MM.1S (cell line): ENCODE measurements around the gene TMEM208.

ENCODE experiments used
- DNase-seq: peaks from one replicate; pipeline ENCODE4 v3.0.0-alpha.2; 2015
- H2AFZ ChIP-seq: fragments of 300-600 bp; sonication (generic); 2 replicates; pipeline ENCODE4 v1.6.0; 2016; ENCODE audit warnings: antibody characterized with exemption, low read length
- H3F3A ChIP-seq: fragments of 300-600 bp; sonication (generic); 2 replicates; pipeline ENCODE4 v1.6.1; 2016; ENCODE audit warnings: mild to moderate bottlenecking, antibody characterized with exemption, low read length, moderate library complexity, mixed read lengths; ENCODE audit not compliant: insufficient read depth
- H3K27ac ChIP-seq: fragments of 300-600 bp; sonication (generic); 2 replicates; pipeline ENCODE4 v1.5.1; 2016; ENCODE audit warnings: mild to moderate bottlenecking, low read length
- H3K27me3 ChIP-seq: fragments of 300-600 bp; sonication (generic); replicated peaks from 2 replicates; pipeline ENCODE4 v1.6.0; 2016; ENCODE audit warnings: low read length; ENCODE audit not compliant: insufficient read depth
- H3K36me3 ChIP-seq: fragments of 300-600 bp; sonication (generic); replicated peaks from 2 replicates; pipeline ENCODE4 v1.6.1; 2016; ENCODE audit warnings: mild to moderate bottlenecking, low read length, mixed read lengths; ENCODE audit not compliant: insufficient read depth
- H3K4me1 ChIP-seq: fragments of 300-600 bp; sonication (generic); 2 replicates; pipeline ENCODE4 v1.6.1; 2016; ENCODE audit warnings: low read length, mixed read lengths
- H3K4me2 ChIP-seq: fragments of 300-600 bp; sonication (generic); 2 replicates; pipeline ENCODE4 v1.6.0; 2016; ENCODE audit warnings: low read depth, low read length
- H3K4me3 ChIP-seq: fragments of 300-600 bp; sonication (generic); 2 replicates; pipeline ENCODE4 v1.5.1; 2016; ENCODE audit warnings: low read length, mixed read lengths
- H3K79me2 ChIP-seq: fragments of 300-600 bp; sonication (generic); 2 replicates; pipeline ENCODE4 v1.6.1; 2016; ENCODE audit warnings: mixed run types, low read length, mixed read lengths
- H3K9ac ChIP-seq: fragments of 300-600 bp; sonication (generic); 2 replicates; pipeline ENCODE4 v1.6.1; 2016; ENCODE audit warnings: low read length, mixed read lengths
- H3K9me2 ChIP-seq: fragments of 300-600 bp; sonication (generic); replicated peaks from 2 replicates; pipeline ENCODE4 v1.6.1; 2016; ENCODE audit warnings: mild to moderate bottlenecking, low read length, mixed read lengths; ENCODE audit not compliant: insufficient read depth
- H3K9me3 ChIP-seq: fragments of 300-600 bp; sonication (generic); replicated peaks from 2 replicates; pipeline ENCODE4 v1.6.1; 2016; ENCODE audit warnings: mild to moderate bottlenecking, low read length, mixed read lengths; ENCODE audit not compliant: insufficient read depth
- H4K20me1 ChIP-seq: fragments of 300-600 bp; sonication (generic); 2 replicates; pipeline ENCODE4 v1.6.1; 2016; ENCODE audit warnings: mild to moderate bottlenecking, low read length, moderate library complexity, mixed read lengths; ENCODE audit not compliant: insufficient read depth
- CTCF ChIP-seq: fragments of 300-600 bp; sonication (generic); IDR thresholded peaks from 2 replicates; pipeline ENCODE4 v1.5.1; 2016; ENCODE audit warnings: antibody characterized with exemption, low read length, mixed read lengths
- EZH2 ChIP-seq: fragments of 300-600 bp; sonication (generic); optimal IDR thresholded peaks from 2 replicates; pipeline ENCODE3; 2017; ENCODE audit warnings: low read depth, mild to moderate bottlenecking, antibody characterized with exemption, low read length, mixed read lengths
- EZH2phosphoT487 ChIP-seq: fragments of 300-600 bp; sonication (generic); IDR thresholded peaks from 2 replicates; pipeline ENCODE4 v1.6.1; 2018; ENCODE audit warnings: antibody characterized with exemption, low read length

The TMEM208 gene

GRCh38 chr16:67215706-67216105 is 11.2 kb upstream of the TMEM208 start:
- TF ChIP-seq EZH2 (no peak), EZH2phosphoT487 (no peak), CTCF (no peak)
- H3K79me2 ChIP-seq = no peaks in the 10 kb centered on the region
- no peak overlapping the region for H3K9ac ChIP-seq
- no peak overlapping the region for H3K4me2 ChIP-seq
- H3K9me3 ChIP-seq = no peaks in the 10 kb centered on the region
- no peak for DNase-seq
- no peaks in the 10 kb centered on the region for H3F3A ChIP-seq
- no peak overlapping the region for H2AFZ ChIP-seq
- H3K27ac ChIP-seq = no peak overlapping the region
- no peaks in the 10 kb centered on the region for H3K36me3 ChIP-seq
- H4K20me1 ChIP-seq = no peaks in the 10 kb centered on the region
- H3K9me2 ChIP-seq = no peaks in the 10 kb centered on the region
- H3K4me1 ChIP-seq = no peaks in the 10 kb centered on the region
- no peaks in the 10 kb centered on the region; the same call in 1 of the 2 replicates for H3K27me3 ChIP-seq
- H3K4me3 ChIP-seq = no peak overlapping the region

GRCh38 chr16:67216612-67217490 is 10.1 kb upstream of the TMEM208 start:
- H3K27ac ChIP-seq = no peak overlapping the region
- H3K27me3 ChIP-seq = no peaks in the 10 kb centered on the region; the same call in 1 of the 2 replicates
- H3K4me1 ChIP-seq = no peaks in the 10 kb centered on the region
- no peaks in the 10 kb centered on the region for H3K79me2 ChIP-seq
- no peaks in the 10 kb centered on the region; the same call in 1 of the 2 replicates for H3K36me3 ChIP-seq
- H2AFZ ChIP-seq = no peak overlapping the region
- no peaks in the 10 kb centered on the region for H3F3A ChIP-seq
- H3K9me3 ChIP-seq = no peaks in the 10 kb centered on the region
- no peak overlapping the region for H3K4me2 ChIP-seq
- DNase-seq = no peak
- no peak overlapping the region for H3K4me3 ChIP-seq
- no peaks in the 10 kb centered on the region for H3K9me2 ChIP-seq
- no peaks in the 10 kb centered on the region for H4K20me1 ChIP-seq
- TF ChIP-seq CTCF (no peak), EZH2 (no peak), EZH2phosphoT487 (no peak)
- H3K9ac ChIP-seq = no peak overlapping the region

GRCh38 chr16:67223992-67224391 is 2.9 kb upstream of the TMEM208 start:
- Histone ChIP-seq H3K9me3 (no peaks in the 10 kb centered on the region), H3K27me3 (no peaks in the 10 kb centered on the region), H3K4me2 (no peak overlapping the region), H3K9ac (no peak overlapping the region), H3K79me2 (peaks cover 21% of the 10 kb centered on the region), H3K9me2 (no peaks in the 10 kb centered on the region), H2AFZ (no peak overlapping the region), H3K36me3 (no peaks in the 10 kb centered on the region; the same call in 1 of the 2 replicates), H3F3A (no peaks in the 10 kb centered on the region), H3K27ac (no peak overlapping the region), H3K4me3 (no peak overlapping the region), H4K20me1 (no peaks in the 10 kb centered on the region), H3K4me1 (peaks cover 12% of the 10 kb centered on the region)
- TF ChIP-seq CTCF (no peak), EZH2phosphoT487 (no peak), EZH2 (no peak)
- DNase-seq = no peak
